KMS-11 (cell line): Measurements from ENCODE around the gene KIF27.
A peak's percentile ranks its signal among the peaks of the same experiment; 100 is the strongest.
"Not testable (repeated sequence)": the region's sequence is repeated elsewhere in the genome, so short reads cannot be mapped to it uniquely, and the experiment has no call there.

ENCODE experiments used
- H2AFZ ChIP-seq: fragments of 200-600 bp; sonication (generic); 2 replicates; pipeline ENCODE4 v1.6.1; 2016; ENCODE audit warnings: antibody characterized with exemption, mixed run types, low read depth
- H3K27ac ChIP-seq: fragments of 200-600 bp; sonication (generic); 2 replicates; pipeline ENCODE4 v1.6.1; 2016; ENCODE audit warnings: mild to moderate bottlenecking, mixed run types
- H3K27me3 ChIP-seq: fragments of 200-600 bp; sonication (generic); 2 replicates; pipeline ENCODE4 v1.6.1; 2017; ENCODE audit warnings: mild to moderate bottlenecking, low read depth, mixed run types, moderate library complexity; ENCODE audit not compliant: insufficient read depth
- H3K36me3 ChIP-seq: fragments of 200-600 bp; sonication (generic); 2 replicates; pipeline ENCODE4 v1.6.1; 2017; ENCODE audit warnings: mild to moderate bottlenecking, mixed run types; ENCODE audit not compliant: insufficient read depth
- H3K4me1 ChIP-seq: fragments of 200-600 bp; sonication (generic); 2 replicates; pipeline ENCODE4 v1.6.1; 2016; ENCODE audit warnings: mild to moderate bottlenecking, low read depth, mixed run types; ENCODE audit not compliant: poor library complexity, severe bottlenecking
- H3K4me2 ChIP-seq: fragments of 200-600 bp; sonication (generic); 2 replicates; pipeline ENCODE4 v1.7.0; 2016; ENCODE audit warnings: mild to moderate bottlenecking, mixed run types
- H3K4me3 ChIP-seq: fragments of 200-600 bp; sonication (generic); IDR thresholded peaks from 2 replicates; pipeline ENCODE4 v1.6.1; 2017; ENCODE audit warnings: low read depth, low read length, mixed read lengths; ENCODE audit not compliant: insufficient read depth
- H3K79me2 ChIP-seq: fragments of 200-600 bp; sonication (generic); 2 replicates; pipeline ENCODE4 v1.6.1; 2016; ENCODE audit warnings: low read depth, mixed run types; ENCODE audit not compliant: insufficient read depth
- H3K9ac ChIP-seq: fragments of 200-600 bp; sonication (generic); 2 replicates; pipeline ENCODE4 v1.6.1; 2016; ENCODE audit warnings: mild to moderate bottlenecking, mixed run types
- H4K20me1 ChIP-seq: fragments of 200-600 bp; sonication (generic); 2 replicates; pipeline ENCODE4 v1.6.1; 2016; ENCODE audit warnings: mild to moderate bottlenecking, mixed run types; ENCODE audit not compliant: insufficient read depth
- CTCF ChIP-seq: fragments of 200-600 bp; sonication (generic); conservative IDR thresholded peaks from 2 replicates; pipeline ENCODE4 v1.6.1; 2017; ENCODE audit warnings: low read depth, mild to moderate bottlenecking, antibody characterized with exemption, low read length, moderate library complexity, mixed read lengths

Gene KIF27

GRCh38 chr9:83956086-83956435 lies 34.8 kb upstream of the KIF27 start:
- no peak for TF ChIP-seq CTCF
- no peak overlapping the region for H3K4me3 ChIP-seq
- H4K20me1 ChIP-seq, result no peaks in the 10 kb centered on the region
- H3K4me2 ChIP-seq, result peak overlapping the region; percentile 24; the same call in 1 of the 2 replicates
- H3K4me1 ChIP-seq, result no peaks in the 10 kb centered on the region
- H3K79me2 ChIP-seq, result no peaks in the 10 kb centered on the region
- H3K27me3 ChIP-seq, result no peaks in the 10 kb centered on the region
- H2AFZ ChIP-seq, result peak overlapping the region; percentile 64
- peak overlapping the region; percentile 58 for H3K9ac ChIP-seq
- peak overlapping the region; percentile 48 for H3K27ac ChIP-seq
- H3K36me3 ChIP-seq, result no peaks in the 10 kb centered on the region

- H2AFZ ChIP-seq, H4K20me1 ChIP-seq, H3K4me1 ChIP-seq, H3K27ac ChIP-seq, H3K9ac ChIP-seq, H3K4me3 ChIP-seq, H3K36me3 ChIP-seq, H3K79me2 ChIP-seq, H3K4me2 ChIP-seq, H3K27me3 ChIP-seq: not testable (repeated sequence)
These were observed 26.9 kb upstream of the KIF27 start for GRCh38 chr9:83948096-83948495.

- H3K9ac ChIP-seq, result no peak overlapping the region
- no peak for TF ChIP-seq CTCF
- H3K4me1 ChIP-seq, result no peaks in the 10 kb centered on the region
- H3K4me3 ChIP-seq, result no peak overlapping the region
- no peaks in the 10 kb centered on the region for H3K36me3 ChIP-seq
- H4K20me1 ChIP-seq, result no peaks in the 10 kb centered on the region
- no peak overlapping the region for H2AFZ ChIP-seq
- H3K27ac ChIP-seq, result no peak overlapping the region
- H3K4me2 ChIP-seq, result no peak overlapping the region
- no peaks in the 10 kb centered on the region for H3K27me3 ChIP-seq
- no peaks in the 10 kb centered on the region for H3K79me2 ChIP-seq
These were observed 19.5 kb upstream of the KIF27 start for GRCh38 chr9:83940590-83941303.

- Histone ChIP-seq H3K79me2 (no peaks in the 10 kb centered on the region), H3K36me3 (no peaks in the 10 kb centered on the region), H3K4me3 (no peak overlapping the region), H4K20me1 (no peaks in the 10 kb centered on the region), H3K4me2 (no peak overlapping the region), H3K27ac (no peak overlapping the region), H3K9ac (no peak overlapping the region), H3K4me1 (no peaks in the 10 kb centered on the region), H3K27me3 (no peaks in the 10 kb centered on the region), H2AFZ (no peak overlapping the region)
- peak; percentile 76 for TF ChIP-seq CTCF
These were observed 16.7 kb upstream of the KIF27 start for GRCh38 chr9:83937861-83938455.

- H3K4me3 ChIP-seq, result no peak overlapping the region
- no peak for TF ChIP-seq CTCF
- H3K27ac ChIP-seq, result no peak overlapping the region
- no peak overlapping the region for H3K9ac ChIP-seq
- H4K20me1 ChIP-seq, result no peaks in the 10 kb centered on the region
- H3K4me1 ChIP-seq, result no peaks in the 10 kb centered on the region
- H3K4me2 ChIP-seq, result no peak overlapping the region
- no peaks in the 10 kb centered on the region for H3K27me3 ChIP-seq
- no peak overlapping the region for H2AFZ ChIP-seq
- no peaks in the 10 kb centered on the region for H3K79me2 ChIP-seq
- H3K36me3 ChIP-seq, result no peaks in the 10 kb centered on the region
These were observed 15.3 kb upstream of the KIF27 start for GRCh38 chr9:83936523-83936922.
